ENCODE data around the gene C9orf50.
"Not testable (repeated sequence)": the region's sequence is repeated elsewhere in the genome, so short reads cannot be mapped to it uniquely, and the experiment has no call there.

The C9orf50 gene

DNA sequence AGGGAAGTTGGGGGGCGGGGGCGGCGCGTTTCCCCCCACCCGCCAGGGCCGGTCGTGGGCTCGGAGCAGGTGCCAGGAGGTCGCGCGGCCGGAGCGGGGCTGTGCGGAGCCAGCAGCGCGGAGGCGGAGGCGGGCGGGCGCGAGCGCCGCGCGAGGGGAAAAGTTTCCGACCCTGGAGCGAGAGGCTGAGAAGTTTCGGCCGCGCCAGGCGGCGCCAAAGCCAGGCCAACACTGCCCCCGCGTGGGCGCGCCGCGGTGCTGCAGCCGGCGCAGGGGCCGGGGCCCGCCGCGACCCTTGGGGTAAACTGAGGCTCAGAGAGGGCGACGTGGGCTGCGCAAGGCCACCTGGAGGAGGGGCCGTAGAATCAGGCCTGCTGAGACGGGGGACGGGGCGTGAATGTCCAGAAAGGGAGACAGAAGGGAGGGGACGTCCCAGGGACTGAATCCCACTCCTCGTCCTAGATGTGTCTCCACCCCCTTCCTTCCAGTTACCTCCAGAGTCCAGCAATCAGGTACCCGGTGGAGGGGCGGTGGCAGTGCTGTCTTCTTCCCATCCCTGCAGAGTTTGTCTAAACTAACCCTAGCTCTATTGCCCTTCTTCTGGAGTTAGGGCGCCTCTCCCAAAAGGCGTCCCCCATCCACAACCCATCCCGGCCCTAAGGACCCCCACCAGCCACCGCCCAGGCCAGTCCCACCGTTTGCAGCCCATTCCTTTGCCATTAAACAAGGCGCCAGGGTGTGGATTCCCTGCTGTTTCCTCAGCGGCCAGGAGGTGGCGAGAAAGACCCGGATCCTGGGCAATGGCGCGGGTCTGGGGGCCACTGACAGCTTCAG, 10.2 kb downstream of the C9orf50 start:
- peak; percentile 89 for DNase-seq

- no peak for DNase-seq
These were observed 10.8 kb downstream of the C9orf50 start for GRCh38 chr9:129610213-129610472.

DNA sequence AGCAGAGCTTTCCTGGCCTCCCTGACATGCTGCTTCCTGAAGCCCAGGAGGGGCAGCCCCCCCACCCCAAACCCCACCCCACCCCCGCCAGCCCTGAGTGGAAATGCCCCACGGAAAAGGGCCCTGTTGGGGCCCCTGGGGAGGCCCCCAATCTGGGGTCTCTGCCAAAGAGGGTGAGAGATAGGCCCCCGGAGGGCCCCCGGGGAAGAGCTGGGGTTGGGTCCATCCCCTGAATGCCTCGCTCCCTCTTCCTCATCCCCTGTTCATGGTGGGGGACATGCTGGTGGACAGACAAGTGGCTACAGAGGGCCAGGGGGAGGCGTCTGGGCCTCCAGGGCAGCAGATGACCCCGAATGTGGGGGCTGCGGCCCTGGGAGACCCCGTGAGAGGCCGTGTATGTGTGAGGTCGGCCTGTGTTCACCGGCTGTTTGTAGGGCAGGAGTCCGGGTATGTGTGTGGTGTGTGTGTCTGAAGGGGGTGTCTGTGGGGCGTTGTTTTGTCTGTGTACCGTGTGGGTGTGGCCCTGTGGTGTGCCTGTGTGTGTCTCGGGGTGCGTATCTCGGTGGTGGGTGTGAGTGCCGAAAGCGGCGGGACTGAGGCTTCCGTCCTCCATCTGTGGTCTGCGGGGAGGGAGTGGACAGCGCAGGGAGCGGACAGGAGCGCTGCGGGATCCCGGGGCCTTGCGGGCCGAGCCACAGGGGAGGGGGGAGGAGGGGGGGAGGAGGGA, 11.3 kb downstream of the C9orf50 start:
- peak; percentile 88 for DNase-seq

- DNase-seq: peak; percentile 41
These were observed 12.1 kb downstream of the C9orf50 start for GRCh38 chr9:129608561-129609481.

DNA sequence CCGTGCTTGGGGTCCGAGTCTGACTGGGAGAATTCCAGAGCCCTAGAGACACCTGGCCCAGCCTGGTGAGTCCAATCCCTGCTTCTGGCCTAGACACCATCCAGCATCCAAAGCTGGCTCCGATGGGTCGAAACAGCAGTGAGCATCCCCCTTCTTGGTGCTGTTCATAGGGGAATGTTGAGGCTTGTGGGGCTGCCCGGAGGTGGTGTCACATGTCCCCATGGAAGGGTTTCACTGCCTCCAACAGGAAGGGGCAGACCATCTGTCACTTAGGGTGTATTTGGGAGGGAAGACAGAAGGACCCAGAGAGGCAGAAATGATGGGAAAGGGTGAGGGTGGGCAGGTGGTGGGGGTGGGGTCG, 13.9 kb downstream of the C9orf50 start:
- DNase-seq: no peak

DNA sequence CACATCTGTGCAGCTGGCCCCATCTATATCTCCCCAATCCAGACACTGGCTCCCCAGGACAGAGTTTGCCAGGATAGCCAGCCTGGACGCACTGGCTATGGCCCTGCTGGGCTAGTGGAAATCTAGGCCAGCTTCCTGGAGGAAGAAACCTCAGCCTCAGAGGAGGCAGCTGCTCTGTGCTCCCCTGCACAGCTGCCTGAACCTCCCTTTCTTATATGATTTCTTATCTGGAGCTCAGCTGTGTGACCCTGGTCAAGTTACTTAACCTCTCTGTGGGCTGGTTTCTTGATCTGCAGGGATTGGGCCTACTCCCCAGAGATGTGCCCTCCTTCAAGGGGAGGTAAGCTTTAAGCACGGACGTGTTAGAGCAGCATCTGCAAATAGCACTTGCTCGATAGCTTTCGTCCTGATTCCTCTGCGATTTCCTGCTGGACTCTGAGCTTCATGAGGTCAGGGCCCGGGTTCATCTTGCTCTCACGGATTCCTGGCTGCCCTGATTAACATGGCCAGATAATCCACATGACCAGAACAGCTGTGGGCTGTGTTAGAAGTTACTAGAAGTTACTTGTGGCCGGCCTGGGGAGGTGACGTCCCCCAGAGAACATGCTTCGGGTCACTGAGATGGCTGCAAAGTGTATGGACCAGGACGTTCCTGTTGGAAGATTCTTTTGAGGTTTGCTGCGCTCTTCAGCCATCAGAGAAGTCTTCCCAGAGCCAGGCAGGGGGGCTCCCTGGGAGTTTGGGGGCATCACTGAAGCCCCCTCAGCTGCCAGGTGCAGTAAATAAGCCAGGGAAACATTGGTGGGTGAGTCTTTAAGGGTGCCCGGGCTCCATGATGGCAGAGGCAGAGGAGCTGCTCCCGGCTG, 14.5 kb downstream of the C9orf50 start:
- DNase-seq: no peak

GRCh38 chr9:129604766-129605163, 16.1 kb downstream of the C9orf50 start:
- no peak for DNase-seq

DNA sequence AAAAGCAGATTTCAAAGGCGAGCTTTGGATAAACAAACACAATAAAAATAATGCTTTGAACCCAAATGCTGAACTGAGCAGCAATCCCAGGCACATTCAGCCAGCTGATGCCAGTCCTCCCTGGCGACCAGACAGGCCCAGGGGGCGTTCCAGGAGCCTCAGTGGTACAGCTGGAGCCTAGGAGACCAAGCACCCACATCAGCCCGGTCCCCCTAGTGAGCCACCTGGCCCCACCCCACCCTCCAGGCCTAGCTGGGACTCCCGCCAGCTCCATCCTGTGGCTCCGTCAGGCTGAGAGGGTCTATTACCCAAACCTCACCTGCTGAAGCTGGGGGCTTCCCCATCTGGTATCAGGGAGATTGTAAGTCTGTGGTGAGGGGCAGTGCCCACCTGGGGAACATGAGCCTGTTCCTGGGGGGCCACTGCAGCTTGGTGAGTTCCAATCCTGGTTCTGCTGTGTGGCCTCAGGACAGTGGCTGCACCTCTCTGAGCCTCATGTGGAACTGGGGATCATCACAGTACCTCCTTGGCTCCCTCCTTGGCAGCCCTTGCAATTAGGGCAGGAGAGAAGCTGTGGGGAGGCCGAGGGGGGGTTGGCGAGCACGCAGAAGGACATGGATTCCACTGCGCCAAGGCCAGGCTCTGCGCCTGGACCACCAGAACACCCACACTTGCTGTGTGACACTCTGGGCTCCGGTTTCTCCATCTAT, 16.7 kb downstream of the C9orf50 start:
- DNase-seq: no peak

DNA sequence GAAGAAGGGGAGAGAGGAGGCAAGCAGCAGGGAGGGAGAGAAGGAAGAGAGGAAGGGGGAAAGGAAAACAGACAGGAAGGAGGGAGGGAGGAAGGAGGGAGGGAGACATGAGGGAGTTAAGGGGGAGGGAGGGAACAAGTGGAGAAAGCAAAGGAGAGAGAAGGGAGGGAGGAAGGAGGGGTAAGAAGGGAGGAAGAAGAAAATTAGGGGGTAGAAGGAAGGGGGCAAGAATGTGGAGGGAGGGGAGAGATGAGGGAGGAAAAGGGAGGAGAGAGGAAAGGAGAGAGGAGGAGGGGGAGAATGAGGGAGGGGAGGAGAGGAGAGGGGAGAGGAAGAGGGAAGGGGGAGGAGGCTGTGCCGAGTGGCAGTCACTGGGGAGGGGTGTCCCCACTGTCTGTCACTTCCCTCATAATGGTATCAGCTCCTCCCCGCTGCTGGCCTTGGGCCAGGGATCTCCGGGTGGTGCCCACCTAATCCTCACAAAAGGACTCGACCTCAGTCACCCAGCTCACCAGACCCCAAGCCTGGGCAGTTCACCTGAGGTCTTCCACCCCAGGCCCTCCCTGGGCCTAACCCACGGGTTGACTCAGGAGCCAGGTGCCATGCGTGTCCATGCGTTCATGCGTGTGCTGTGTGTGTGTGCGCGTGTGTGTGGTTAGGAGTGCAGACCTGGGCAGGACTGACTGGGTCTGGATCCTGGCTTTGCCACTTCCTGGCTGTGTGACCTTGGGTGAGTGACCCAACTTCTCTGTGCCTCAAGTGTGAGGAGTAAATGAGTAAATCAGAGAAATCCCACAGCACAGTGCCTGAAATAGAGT, 18.1 kb downstream of the C9orf50 start:
- no peak for DNase-seq

- no peak for DNase-seq
These were observed 19.7 kb downstream of the C9orf50 start for GRCh38 chr9:129601082-129601674.

DNA sequence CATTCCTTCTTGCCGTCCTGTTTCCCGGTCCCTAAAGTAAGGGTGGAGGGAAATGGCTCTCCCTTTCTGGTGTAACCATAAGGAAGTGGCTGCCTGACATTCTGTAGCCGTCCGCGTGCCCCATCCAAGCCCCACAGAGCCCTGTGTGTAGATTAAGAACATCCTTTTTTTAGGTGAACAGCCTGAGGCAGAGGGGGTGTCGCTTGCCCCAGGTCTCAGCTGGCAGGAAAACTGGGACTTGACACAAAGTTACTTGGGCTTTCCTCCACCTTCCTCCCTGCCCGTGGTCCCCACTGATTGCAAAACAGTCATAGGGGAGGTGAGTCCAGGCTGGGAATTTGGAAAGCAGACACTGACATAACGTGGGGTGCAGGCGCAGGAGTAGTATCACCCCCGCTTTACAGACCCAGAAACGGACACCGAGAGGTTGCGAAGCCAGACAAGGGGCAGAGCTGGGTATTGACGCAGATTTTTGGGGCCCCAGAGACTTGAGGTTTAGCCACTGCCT, 22.8 kb downstream of the C9orf50 start:
- DNase-seq: no peak

GRCh38 chr9:129597355-129598088, 23.4 kb downstream of the C9orf50 start:
- peak; percentile 88 for DNase-seq

DNA sequence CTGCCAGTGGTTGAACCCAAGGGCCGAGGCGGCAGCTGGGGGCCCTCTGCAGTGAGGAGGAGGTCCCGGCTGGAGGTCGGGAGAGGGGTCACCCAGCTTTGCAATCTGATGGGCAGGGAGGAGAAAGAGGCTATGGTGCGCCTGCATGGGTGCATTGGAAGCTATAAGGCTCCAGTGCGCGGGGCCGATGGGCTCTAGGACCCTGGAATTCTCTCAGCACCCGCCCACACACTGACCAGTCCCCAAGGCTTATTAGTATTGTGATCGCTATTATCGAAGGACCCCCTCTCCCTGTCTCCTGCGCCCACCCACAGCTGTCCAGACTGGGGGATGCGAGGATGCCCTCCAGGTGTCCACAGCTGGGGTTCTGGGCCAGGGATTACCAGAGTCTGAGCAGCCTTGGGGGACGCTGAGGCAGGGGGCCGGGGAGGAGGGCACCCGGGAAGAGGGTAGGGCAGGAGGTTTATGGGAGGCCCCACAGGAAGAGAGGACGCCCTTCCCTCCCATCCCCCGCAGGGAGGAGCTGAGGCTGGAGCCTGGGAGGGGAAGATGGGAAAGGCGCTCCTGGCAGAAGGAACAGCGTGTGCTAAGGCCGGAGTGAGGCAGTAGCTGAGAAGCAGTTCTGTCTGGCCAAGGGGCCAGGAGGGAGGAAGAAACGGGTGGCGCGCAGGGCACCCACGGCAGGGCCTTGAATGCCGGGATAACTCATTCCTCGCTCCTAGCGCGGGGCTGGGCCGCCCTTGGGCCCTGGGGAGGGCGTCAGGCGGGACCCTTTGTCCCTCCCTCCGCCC, 24.2 kb downstream of the C9orf50 start:
- DNase-seq: peak; percentile 87

GRCh38 chr9:129595903-129596540, 24.9 kb downstream of the C9orf50 start:
- peak; percentile 41 for DNase-seq

DNA sequence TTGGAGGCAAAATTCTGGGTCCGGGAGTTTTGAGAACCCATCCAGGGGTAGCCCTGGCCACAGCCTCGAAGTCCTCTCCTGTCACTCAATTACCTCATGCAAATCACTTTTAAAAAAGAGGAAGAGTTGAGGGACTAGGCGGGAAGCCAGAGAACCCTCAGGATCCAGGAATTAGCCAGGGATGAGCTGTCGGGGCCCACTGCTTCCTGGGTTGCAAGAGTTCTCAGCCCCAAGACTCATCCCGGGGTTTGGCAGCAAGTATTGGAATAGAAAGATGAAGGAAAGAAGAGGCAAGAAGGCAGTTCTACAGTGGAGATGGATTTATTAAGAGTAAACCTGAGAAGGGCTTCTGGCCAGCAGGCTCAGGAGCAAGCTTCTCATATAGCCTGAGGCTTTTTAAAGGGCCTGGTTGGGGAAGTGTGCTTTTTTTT, 25.6 kb downstream of the C9orf50 start:
- DNase-seq: no peak

- no peak for DNase-seq
These were observed 26.3 kb downstream of the C9orf50 start for GRCh38 chr9:129594632-129595031.

DNA sequence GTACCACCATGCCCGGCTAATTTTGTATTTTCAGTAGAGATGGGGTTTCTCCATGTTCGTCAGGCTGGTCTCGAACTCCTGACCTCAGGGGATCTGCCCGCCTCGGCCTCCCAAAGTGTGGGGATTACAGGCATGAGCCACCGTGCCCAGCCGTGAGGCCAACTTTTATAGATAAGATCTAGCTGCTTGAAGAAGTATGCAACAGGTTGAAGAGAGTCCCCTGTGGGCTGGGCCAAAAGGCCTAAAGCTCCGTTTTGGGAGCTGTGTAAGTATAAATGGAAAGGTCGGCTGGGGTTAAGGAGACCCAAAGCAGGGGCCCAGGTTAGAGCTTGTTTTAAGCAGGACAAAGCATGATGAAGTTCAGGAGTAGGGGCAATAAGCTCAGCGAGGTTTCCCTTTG, 28.1 kb downstream of the C9orf50 start:
- DNase-seq: not testable (repeated sequence)

DNA sequence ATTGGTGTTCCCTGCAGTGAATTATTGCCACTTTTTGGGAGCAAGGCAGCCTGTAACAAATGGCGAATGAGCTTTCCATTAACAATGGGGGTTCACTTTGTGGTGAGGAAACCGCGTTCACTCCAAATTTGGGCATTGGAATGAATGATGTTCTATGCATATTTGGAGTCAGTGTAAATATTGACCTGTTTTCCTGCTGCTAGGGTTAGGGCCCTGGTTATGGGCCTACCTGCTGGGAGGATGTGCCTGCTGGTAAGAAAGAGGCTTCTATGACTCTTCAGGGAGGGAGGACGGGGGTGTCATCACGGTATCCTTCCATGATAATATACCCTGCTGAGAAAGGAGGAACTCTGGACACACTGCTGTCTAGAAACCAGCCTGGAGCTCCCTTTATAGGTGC, 29.0 kb downstream of the C9orf50 start:
- no peak for DNase-seq
